SK-N-SH (cell line): ENCODE measurements around the gene DOCK6. TPM values are rescaled to one million over a fixed set of nuclear protein-coding genes. Genes with fewer than 3 reads are reported as not detected.

Experiments
- CTCF ChIA-PET: fragments of 300-600, 350-600 bp; formaldehyde crosslinking; extraction: SDS; loops from one replicate; lab custom pipeline; 2021; lab: Yijun Ruan, JAX
- POLR2A ChIA-PET: fragments of 350-600 bp; sonication (Branson Sonifier 250); formaldehyde crosslinking; extraction: SDS; loops from one replicate; lab custom pipeline; 2020; ENCODE audit warnings: antibody characterized with exemption, inconsistent platforms; lab: Yijun Ruan, JAX
- DNase-seq: peaks from one replicate; pipeline ENCODE4 v3.0.0; 2012
- H2AFZ ChIP-seq: fragments of 200-600 bp; sonication (generic); 2 replicates; pipeline ENCODE4 v1.8.1; 2016; ENCODE audit warnings: antibody characterized with exemption, mild to moderate bottlenecking, low read depth
- H3F3A ChIP-seq: fragments of 200-600 bp; sonication (generic); replicated peaks from 2 replicates; pipeline ENCODE3; 2016; ENCODE audit warnings: antibody characterized with exemption, mild to moderate bottlenecking; ENCODE audit not compliant: insufficient read depth
- H3K27ac ChIP-seq, 2 experiments: fragments of 200-500 bp in 1 of 2; fragments of 200-600 bp in 1 of 2; sonication (Bioruptor generic) in 1 of 2; sonication (generic), shearing (Covaris generic) in 1 of 2; 2 replicates each; pipeline versions ENCODE4 v1.5.1 to v1.6.1; 2014 to 2016; ENCODE audit warnings: low read depth in 2 of 2, inconsistent platforms in 1 of 2, low read length in 1 of 2, mild to moderate bottlenecking in 1 of 2, mixed read lengths in 1 of 2
- H3K27me3 ChIP-seq: fragments of 200-600 bp; sonication (generic), shearing (Covaris generic); 2 replicates; pipeline ENCODE4 v1.6.1; 2016; ENCODE audit warnings: mixed run types; ENCODE audit not compliant: insufficient read depth
- H3K36me3 ChIP-seq, 2 experiments: fragments of 200-500 bp in 1 of 2; fragments of 200-600 bp in 1 of 2; sonication (Bioruptor generic) in 1 of 2; sonication (generic) in 1 of 2; replicated peaks in 1 of 2; 2 replicates each; pipeline versions ENCODE3 to v1.5.1; 2014 to 2016; ENCODE audit warnings: low read length in 1 of 2, mild to moderate bottlenecking in 1 of 2; ENCODE audit not compliant: insufficient read depth in 2 of 2, control insufficient read depth in 1 of 2
- H3K4me1 ChIP-seq, 2 experiments: fragments of 200-500 bp in 1 of 2; fragments of 200-600 bp in 1 of 2; sonication (Bioruptor generic) in 1 of 2; sonication (generic), shearing (Covaris generic) in 1 of 2; 2 replicates each; pipeline versions ENCODE4 v1.5.1 to v1.6.1; 2014 to 2016; ENCODE audit warnings: low read depth in 1 of 2, low read length in 1 of 2, mixed run types in 1 of 2; ENCODE audit not compliant: insufficient read depth in 2 of 2, control insufficient read depth in 1 of 2
- H3K4me2 ChIP-seq: fragments of 200-600 bp; sonication (generic), shearing (Covaris generic); 2 replicates; pipeline ENCODE4 v1.6.1; 2017; ENCODE audit warnings: mixed run types
- H3K4me3 ChIP-seq, 2 experiments: fragments of 200-500 bp in 1 of 2; fragments of 200-600 bp in 1 of 2; sonication (Bioruptor generic) in 1 of 2; sonication (generic), shearing (Covaris generic) in 1 of 2; 2 replicates each; pipeline versions ENCODE4 v1.5.1 to v1.8.1; 2014 to 2016; ENCODE audit warnings: low read depth in 2 of 2, inconsistent platforms in 1 of 2, low read length in 1 of 2, mild to moderate bottlenecking in 1 of 2, mixed read lengths in 1 of 2, moderate library complexity in 1 of 2
- H3K79me2 ChIP-seq: fragments of 200-600 bp; sonication (generic); 2 replicates; pipeline ENCODE4 v1.8.1; 2017; ENCODE audit warnings: mild to moderate bottlenecking; ENCODE audit not compliant: insufficient read depth
- H3K9ac ChIP-seq: fragments of 200-600 bp; sonication (generic); 2 replicates; pipeline ENCODE4 v1.6.1; 2017; ENCODE audit warnings: mixed run types
- H3K9me2 ChIP-seq: fragments of 200-600 bp; sonication (generic); 2 replicates; pipeline ENCODE4 v1.6.1; 2017; ENCODE audit warnings: mixed run types
- H3K9me3 ChIP-seq: fragments of 200-600 bp; sonication (generic); 2 replicates; pipeline ENCODE4 v1.6.1; 2017; ENCODE audit warnings: mixed run types, mild to moderate bottlenecking, moderate library complexity
- H4K20me1 ChIP-seq: fragments of 200-600 bp; sonication (generic); 2 replicates; pipeline ENCODE4 v1.6.1; 2017; ENCODE audit warnings: mild to moderate bottlenecking, mixed run types; ENCODE audit not compliant: insufficient read depth
- CHD2 ChIP-seq: fragments of 150-350 bp; IDR thresholded peaks from 2 replicates; pipeline ENCODE4 v1.6.1; 2018; ENCODE audit warnings: low read length; ENCODE audit not compliant: partially characterized antibody
- ELF1 ChIP-seq: IDR thresholded peaks from 2 replicates; pipeline ENCODE4 v1.4.0; 2012
- EZH2phosphoT487 ChIP-seq: fragments of 200-600 bp; sonication (generic); IDR thresholded peaks from 2 replicates; pipeline ENCODE4 v1.6.1; 2017; ENCODE audit warnings: low read depth, mixed run types, mild to moderate bottlenecking, antibody characterized with exemption, moderate library complexity, borderline replicate concordance
- FOSL2 ChIP-seq: IDR thresholded peaks from 2 replicates; pipeline ENCODE4 v1.4.0; 2012; ENCODE audit warnings: low read depth, mild to moderate bottlenecking, moderate library complexity, borderline replicate concordance
- GABPA ChIP-seq: IDR thresholded peaks from 2 replicates; pipeline ENCODE4 v1.4.0; 2012; ENCODE audit warnings: low read depth, mild to moderate bottlenecking
- NFIC ChIP-seq: IDR thresholded peaks from 2 replicates; pipeline ENCODE4 v1.4.0; 2012; ENCODE audit warnings: borderline replicate concordance
- POLR2AphosphoS5 ChIP-seq: IDR thresholded peaks from 2 replicates; pipeline ENCODE4 v1.6.1; 2012; ENCODE audit warnings: low read depth, low read length
- RCOR1 ChIP-seq: fragments of 150-350 bp; IDR thresholded peaks from 2 replicates; pipeline ENCODE4 v1.6.1; 2017; ENCODE audit warnings: antibody characterized with exemption, low read length
- RXRA ChIP-seq: IDR thresholded peaks from 2 replicates; pipeline ENCODE4 v1.4.0; 2012; ENCODE audit warnings: low read depth, mild to moderate bottlenecking, borderline replicate concordance
- SIN3A ChIP-seq: IDR thresholded peaks from 2 replicates; pipeline ENCODE4 v1.6.1; 2012; ENCODE audit warnings: low read depth, mild to moderate bottlenecking, low read length, moderate library complexity, borderline replicate concordance
- TAF1 ChIP-seq: IDR thresholded peaks from 2 replicates; pipeline ENCODE4 v1.6.1; 2012; ENCODE audit warnings: low read depth, mild to moderate bottlenecking, low read length, moderate library complexity, borderline replicate concordance
- TCF12 ChIP-seq: IDR thresholded peaks from 2 replicates; pipeline ENCODE4 v1.4.0; 2012
- YY1 ChIP-seq: IDR thresholded peaks from 2 replicates; pipeline ENCODE4 v1.4.0; 2012; ENCODE audit warnings: low read depth, mild to moderate bottlenecking
- WGBS: methylation state at CpG from one replicate; pipeline ENCODE4 v1.1.6; 2017; ENCODE audit warnings: low lambda C conversion rate; 5-methylcytosine and 5-hydroxymethylcytosine counted together
- polyA plus RNA-seq, 3 experiments: library from polyadenylated mRNA; depleted of rRNA; stranded (reverse); fragments of >200 nt; gene quantifications; 2 replicates each; pipeline ENCODE4 v1.2.3, GENCODE V29; 2012
- TF ChIP-seq, protein P1 (sequence below): IDR thresholded peaks from 2 replicates; pipeline ENCODE4 v1.4.0; 2012; ENCODE audit warnings: low read depth
- TF ChIP-seq, protein P2 (sequence below): fragments of 150-350 bp; IDR thresholded peaks from 2 replicates; pipeline ENCODE4 v1.6.1; 2017; ENCODE audit warnings: antibody characterized with exemption, low read length, low read depth, borderline replicate concordance
- TF ChIP-seq, protein P3 (sequence below): IDR thresholded peaks from 2 replicates; pipeline ENCODE4 v1.4.0; 2012; ENCODE audit warnings: low read depth, borderline replicate concordance
- TF ChIP-seq, protein P4 (sequence below): fragments of 150-350 bp; IDR thresholded peaks from 2 replicates; pipeline ENCODE4 v1.6.1; 2016; ENCODE audit warnings: mild to moderate bottlenecking, low read depth, low read length
- TF ChIP-seq, protein P5 (sequence below): IDR thresholded peaks from 2 replicates; pipeline ENCODE4; 2012
- TF ChIP-seq, protein P6 (sequence below): fragments of 200-600 bp; sonication (generic); IDR thresholded peaks from 2 replicates; pipeline ENCODE4 v1.6.1; 2017; ENCODE audit warnings: antibody characterized with exemption, mild to moderate bottlenecking, moderate library complexity
- TF ChIP-seq, protein P7 (sequence below): IDR thresholded peaks from 2 replicates; pipeline ENCODE4 v1.6.1; 2012; ENCODE audit warnings: mild to moderate bottlenecking, low read depth, low read length, moderate library complexity

DOCK6 gene
- polyA plus RNA-seq, 1 of the 3 experiments (the other 2 are of a cell fraction): 18.3 TPM

DNA sequence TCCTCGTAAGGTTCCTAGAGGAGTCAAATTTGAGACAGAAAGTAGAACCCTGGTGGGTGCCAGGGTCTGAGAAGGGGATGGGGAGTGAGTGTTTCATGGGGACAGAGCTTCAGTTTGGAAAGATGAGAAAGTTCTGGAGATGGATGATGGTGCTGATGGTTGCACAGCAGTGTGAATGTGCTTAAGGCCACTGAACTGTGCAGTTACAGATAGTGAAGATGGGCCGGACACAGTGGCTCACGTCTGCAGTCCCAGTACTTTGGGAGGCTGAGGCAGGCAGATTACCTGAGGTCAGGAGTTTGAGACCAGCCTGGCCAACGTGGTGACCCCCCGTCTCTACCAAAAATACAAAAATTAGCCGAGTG, 107.7 kb downstream of the DOCK6 start:
- no peaks in the 10 kb centered on the region for H3K9me3 ChIP-seq
- H3K9me2 ChIP-seq: no peaks in the 10 kb centered on the region
- H3K9ac ChIP-seq: peak overlapping the region; percentile 81
- H4K20me1 ChIP-seq: no peaks in the 10 kb centered on the region
- no peak for TF ChIP-seq EZH2phosphoT487
- TF ChIP-seq, protein P1, sequence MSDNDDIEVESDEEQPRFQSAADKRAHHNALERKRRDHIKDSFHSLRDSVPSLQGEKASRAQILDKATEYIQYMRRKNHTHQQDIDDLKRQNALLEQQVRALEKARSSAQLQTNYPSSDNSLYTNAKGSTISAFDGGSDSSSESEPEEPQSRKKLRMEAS: no peak
- TF ChIP-seq, protein P2, sequence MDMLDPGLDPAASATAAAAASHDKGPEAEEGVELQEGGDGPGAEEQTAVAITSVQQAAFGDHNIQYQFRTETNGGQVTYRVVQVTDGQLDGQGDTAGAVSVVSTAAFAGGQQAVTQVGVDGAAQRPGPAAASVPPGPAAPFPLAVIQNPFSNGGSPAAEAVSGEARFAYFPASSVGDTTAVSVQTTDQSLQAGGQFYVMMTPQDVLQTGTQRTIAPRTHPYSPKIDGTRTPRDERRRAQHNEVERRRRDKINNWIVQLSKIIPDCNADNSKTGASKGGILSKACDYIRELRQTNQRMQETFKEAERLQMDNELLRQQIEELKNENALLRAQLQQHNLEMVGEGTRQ: no peak
- no peak for TF ChIP-seq RCOR1
- TF ChIP-seq NFIC: no peak
- TF ChIP-seq, protein P3, sequence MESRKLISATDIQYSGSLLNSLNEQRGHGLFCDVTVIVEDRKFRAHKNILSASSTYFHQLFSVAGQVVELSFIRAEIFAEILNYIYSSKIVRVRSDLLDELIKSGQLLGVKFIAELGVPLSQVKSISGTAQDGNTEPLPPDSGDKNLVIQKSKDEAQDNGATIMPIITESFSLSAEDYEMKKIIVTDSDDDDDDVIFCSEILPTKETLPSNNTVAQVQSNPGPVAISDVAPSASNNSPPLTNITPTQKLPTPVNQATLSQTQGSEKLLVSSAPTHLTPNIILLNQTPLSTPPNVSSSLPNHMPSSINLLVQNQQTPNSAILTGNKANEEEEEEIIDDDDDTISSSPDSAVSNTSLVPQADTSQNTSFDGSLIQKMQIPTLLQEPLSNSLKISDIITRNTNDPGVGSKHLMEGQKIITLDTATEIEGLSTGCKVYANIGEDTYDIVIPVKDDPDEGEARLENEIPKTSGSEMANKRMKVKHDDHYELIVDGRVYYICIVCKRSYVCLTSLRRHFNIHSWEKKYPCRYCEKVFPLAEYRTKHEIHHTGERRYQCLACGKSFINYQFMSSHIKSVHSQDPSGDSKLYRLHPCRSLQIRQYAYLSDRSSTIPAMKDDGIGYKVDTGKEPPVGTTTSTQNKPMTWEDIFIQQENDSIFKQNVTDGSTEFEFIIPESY: no peak
- TF ChIP-seq, protein P4, sequence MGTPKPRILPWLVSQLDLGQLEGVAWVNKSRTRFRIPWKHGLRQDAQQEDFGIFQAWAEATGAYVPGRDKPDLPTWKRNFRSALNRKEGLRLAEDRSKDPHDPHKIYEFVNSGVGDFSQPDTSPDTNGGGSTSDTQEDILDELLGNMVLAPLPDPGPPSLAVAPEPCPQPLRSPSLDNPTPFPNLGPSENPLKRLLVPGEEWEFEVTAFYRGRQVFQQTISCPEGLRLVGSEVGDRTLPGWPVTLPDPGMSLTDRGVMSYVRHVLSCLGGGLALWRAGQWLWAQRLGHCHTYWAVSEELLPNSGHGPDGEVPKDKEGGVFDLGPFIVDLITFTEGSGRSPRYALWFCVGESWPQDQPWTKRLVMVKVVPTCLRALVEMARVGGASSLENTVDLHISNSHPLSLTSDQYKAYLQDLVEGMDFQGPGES: no peak
- no peak for TF ChIP-seq CHD2
- TF ChIP-seq, protein P5, sequence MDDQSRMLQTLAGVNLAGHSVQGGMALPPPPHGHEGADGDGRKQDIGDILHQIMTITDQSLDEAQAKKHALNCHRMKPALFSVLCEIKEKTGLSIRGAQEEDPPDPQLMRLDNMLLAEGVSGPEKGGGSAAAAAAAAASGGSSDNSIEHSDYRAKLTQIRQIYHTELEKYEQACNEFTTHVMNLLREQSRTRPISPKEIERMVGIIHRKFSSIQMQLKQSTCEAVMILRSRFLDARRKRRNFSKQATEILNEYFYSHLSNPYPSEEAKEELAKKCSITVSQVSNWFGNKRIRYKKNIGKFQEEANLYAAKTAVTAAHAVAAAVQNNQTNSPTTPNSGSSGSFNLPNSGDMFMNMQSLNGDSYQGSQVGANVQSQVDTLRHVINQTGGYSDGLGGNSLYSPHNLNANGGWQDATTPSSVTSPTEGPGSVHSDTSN: no peak
- TF ChIP-seq GABPA: no peak
- TF ChIP-seq, protein P6, sequence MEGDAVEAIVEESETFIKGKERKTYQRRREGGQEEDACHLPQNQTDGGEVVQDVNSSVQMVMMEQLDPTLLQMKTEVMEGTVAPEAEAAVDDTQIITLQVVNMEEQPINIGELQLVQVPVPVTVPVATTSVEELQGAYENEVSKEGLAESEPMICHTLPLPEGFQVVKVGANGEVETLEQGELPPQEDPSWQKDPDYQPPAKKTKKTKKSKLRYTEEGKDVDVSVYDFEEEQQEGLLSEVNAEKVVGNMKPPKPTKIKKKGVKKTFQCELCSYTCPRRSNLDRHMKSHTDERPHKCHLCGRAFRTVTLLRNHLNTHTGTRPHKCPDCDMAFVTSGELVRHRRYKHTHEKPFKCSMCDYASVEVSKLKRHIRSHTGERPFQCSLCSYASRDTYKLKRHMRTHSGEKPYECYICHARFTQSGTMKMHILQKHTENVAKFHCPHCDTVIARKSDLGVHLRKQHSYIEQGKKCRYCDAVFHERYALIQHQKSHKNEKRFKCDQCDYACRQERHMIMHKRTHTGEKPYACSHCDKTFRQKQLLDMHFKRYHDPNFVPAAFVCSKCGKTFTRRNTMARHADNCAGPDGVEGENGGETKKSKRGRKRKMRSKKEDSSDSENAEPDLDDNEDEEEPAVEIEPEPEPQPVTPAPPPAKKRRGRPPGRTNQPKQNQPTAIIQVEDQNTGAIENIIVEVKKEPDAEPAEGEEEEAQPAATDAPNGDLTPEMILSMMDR: no peak
- no peak for TF ChIP-seq RXRA
- no peak for TF ChIP-seq TCF12
- TF ChIP-seq, protein P7, sequence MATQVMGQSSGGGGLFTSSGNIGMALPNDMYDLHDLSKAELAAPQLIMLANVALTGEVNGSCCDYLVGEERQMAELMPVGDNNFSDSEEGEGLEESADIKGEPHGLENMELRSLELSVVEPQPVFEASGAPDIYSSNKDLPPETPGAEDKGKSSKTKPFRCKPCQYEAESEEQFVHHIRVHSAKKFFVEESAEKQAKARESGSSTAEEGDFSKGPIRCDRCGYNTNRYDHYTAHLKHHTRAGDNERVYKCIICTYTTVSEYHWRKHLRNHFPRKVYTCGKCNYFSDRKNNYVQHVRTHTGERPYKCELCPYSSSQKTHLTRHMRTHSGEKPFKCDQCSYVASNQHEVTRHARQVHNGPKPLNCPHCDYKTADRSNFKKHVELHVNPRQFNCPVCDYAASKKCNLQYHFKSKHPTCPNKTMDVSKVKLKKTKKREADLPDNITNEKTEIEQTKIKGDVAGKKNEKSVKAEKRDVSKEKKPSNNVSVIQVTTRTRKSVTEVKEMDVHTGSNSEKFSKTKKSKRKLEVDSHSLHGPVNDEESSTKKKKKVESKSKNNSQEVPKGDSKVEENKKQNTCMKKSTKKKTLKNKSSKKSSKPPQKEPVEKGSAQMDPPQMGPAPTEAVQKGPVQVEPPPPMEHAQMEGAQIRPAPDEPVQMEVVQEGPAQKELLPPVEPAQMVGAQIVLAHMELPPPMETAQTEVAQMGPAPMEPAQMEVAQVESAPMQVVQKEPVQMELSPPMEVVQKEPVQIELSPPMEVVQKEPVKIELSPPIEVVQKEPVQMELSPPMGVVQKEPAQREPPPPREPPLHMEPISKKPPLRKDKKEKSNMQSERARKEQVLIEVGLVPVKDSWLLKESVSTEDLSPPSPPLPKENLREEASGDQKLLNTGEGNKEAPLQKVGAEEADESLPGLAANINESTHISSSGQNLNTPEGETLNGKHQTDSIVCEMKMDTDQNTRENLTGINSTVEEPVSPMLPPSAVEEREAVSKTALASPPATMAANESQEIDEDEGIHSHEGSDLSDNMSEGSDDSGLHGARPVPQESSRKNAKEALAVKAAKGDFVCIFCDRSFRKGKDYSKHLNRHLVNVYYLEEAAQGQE: no peak
- TF ChIP-seq ELF1: no peak
- no peak for TF ChIP-seq TAF1
- no peak for TF ChIP-seq FOSL2
- no peak for TF ChIP-seq YY1
- no peak for TF ChIP-seq SIN3A
- TF ChIP-seq POLR2AphosphoS5: no peak
- CTCF ChIA-PET: interaction anchor here (0.8 to 2.1 kb wide), 5 partner anchors 11 to 28 kb away, joined by 3 to 9 read pairs (median 6); no protein-coding TSS in a partner anchor
- WGBS: 26% methylated on average over 6 of the region's 6 CpGs
- no peaks in the 10 kb centered on the region for H3K36me3 ChIP-seq
- H3K27ac ChIP-seq: no peak overlapping the region
- H3K27me3 ChIP-seq: no peaks in the 10 kb centered on the region
- peak overlapping the region; percentile 62 for H2AFZ ChIP-seq
- POLR2A ChIA-PET: no interaction called here
- DNase-seq: no peak
- peak overlapping the region; percentile 70 to 75 for H3K4me3 ChIP-seq
- peaks cover 59% of the 10 kb centered on the region for H3K79me2 ChIP-seq
- peaks cover 2 to 6% of the 10 kb centered on the region in 2 experiments; a peak in 1 of 4 replicates for H3K4me1 ChIP-seq
- peak overlapping the region; percentile 91 for H3K4me2 ChIP-seq
- peaks cover 9% of the 10 kb centered on the region for H3F3A ChIP-seq
